T-helper 2 cell treated with Interferon-gamma antibody and Interleukin-4, amounts not matched to agents 5 μg/mL and 100 μg/mL, for 36 hours (primary cell): ENCODE data around the gene CPED1.

Source experiments
- DNase-seq: peaks from one replicate; pipeline ENCODE4 v3.0.0; 2021; ENCODE audit warnings: low spot score
- H3K27ac Mint-ChIP-seq: one replicate; pipeline ENCODE4 v1.8.0; 2021; ENCODE audit warnings: mild to moderate bottlenecking, mixed read lengths
- H3K27me3 Mint-ChIP-seq: one replicate; pipeline ENCODE4 v1.8.0; 2021; ENCODE audit warnings: low read depth, mixed read lengths
- H3K36me3 Mint-ChIP-seq: one replicate; pipeline ENCODE4 v1.8.0; 2021; ENCODE audit warnings: low read depth, mixed read lengths
- H3K4me1 Mint-ChIP-seq: one replicate; pipeline ENCODE4 v1.8.0; 2021; ENCODE audit warnings: low read depth, mixed read lengths
- H3K4me3 Mint-ChIP-seq: one replicate; pipeline ENCODE4 v1.8.0; 2022; ENCODE audit warnings: mild to moderate bottlenecking, moderate library complexity, mixed read lengths
- H3K9me3 Mint-ChIP-seq: one replicate; pipeline ENCODE4 v1.8.0; 2021; ENCODE audit warnings: mixed read lengths

The CPED1 gene

GRCh38 chr7:120987280-120987679 lies 1.2 kb upstream of the CPED1 start:
- H3K4me3 Mint-ChIP-seq: no peak overlapping the region
- H3K27ac Mint-ChIP-seq: no peak overlapping the region

GRCh38 chr7:120987683-120988590 lies 574 bp upstream of the CPED1 start:
- Mint-ChIP-seq H3K27me3 (peaks cover 59% of the 10 kb centered on the region), H3K4me1 (peaks cover 23% of the 10 kb centered on the region), H3K27ac (no peak overlapping the region), H3K36me3 (no peaks in the 10 kb centered on the region), H3K9me3 (no peaks in the 10 kb centered on the region), H3K4me3 (peak overlapping the region; percentile 82)
- peak; percentile 83 for DNase-seq

More at GRCh38 chr7:120987280-120987679, 1.2 kb upstream of the CPED1 start:
- H3K27me3 Mint-ChIP-seq: peaks cover 56% of the 10 kb centered on the region
- DNase-seq: no peak
- peaks cover 27% of the 10 kb centered on the region for H3K4me1 Mint-ChIP-seq
- no peaks in the 10 kb centered on the region for H3K36me3 Mint-ChIP-seq
- H3K9me3 Mint-ChIP-seq: no peaks in the 10 kb centered on the region

- DNase-seq: no peak
- Mint-ChIP-seq H3K4me3 (peak overlapping the region; percentile 82), H3K27ac (no peak overlapping the region), H3K27me3 (peaks cover 68% of the 10 kb centered on the region), H3K4me1 (peaks cover 20% of the 10 kb centered on the region), H3K36me3 (no peaks in the 10 kb centered on the region), H3K9me3 (no peaks in the 10 kb centered on the region)
These were observed 1.0 kb downstream of the CPED1 start for GRCh38 chr7:120989257-120990220.

- H3K27me3 Mint-ChIP-seq: peaks cover 72% of the 10 kb centered on the region
- no peak overlapping the region for H3K27ac Mint-ChIP-seq
- no peak for DNase-seq
- H3K4me1 Mint-ChIP-seq: peaks cover 19% of the 10 kb centered on the region
- no peak overlapping the region for H3K4me3 Mint-ChIP-seq
- H3K36me3 Mint-ChIP-seq: no peaks in the 10 kb centered on the region
- H3K9me3 Mint-ChIP-seq: no peaks in the 10 kb centered on the region
These were observed 2.1 kb downstream of the CPED1 start for GRCh38 chr7:120990468-120991118.

- peaks cover 74% of the 10 kb centered on the region for H3K27me3 Mint-ChIP-seq
- no peaks in the 10 kb centered on the region for H3K36me3 Mint-ChIP-seq
These were observed 2.6 kb downstream of the CPED1 start for GRCh38 chr7:120991161-120991560.

GRCh38 chr7:120991581-120991980 lies 3.1 kb downstream of the CPED1 start:
- Mint-ChIP-seq H3K36me3 (no peaks in the 10 kb centered on the region), H3K27ac (no peak overlapping the region), H3K9me3 (no peaks in the 10 kb centered on the region), H3K4me1 (peaks cover 19% of the 10 kb centered on the region), H3K27me3 (peaks cover 73% of the 10 kb centered on the region), H3K4me3 (no peak overlapping the region)
- DNase-seq: no peak

More at GRCh38 chr7:120991161-120991560, 2.6 kb downstream of the CPED1 start:
- Mint-ChIP-seq H3K27ac (no peak overlapping the region), H3K4me1 (peaks cover 19% of the 10 kb centered on the region), H3K4me3 (no peak overlapping the region), H3K9me3 (no peaks in the 10 kb centered on the region)
- DNase-seq: no peak

- DNase-seq: no peak
- Mint-ChIP-seq H3K4me1 (peaks cover 18% of the 10 kb centered on the region), H3K9me3 (no peaks in the 10 kb centered on the region), H3K27me3 (peaks cover 71% of the 10 kb centered on the region), H3K4me3 (no peak overlapping the region), H3K36me3 (no peaks in the 10 kb centered on the region), H3K27ac (no peak overlapping the region)
These were observed 3.9 kb downstream of the CPED1 start for GRCh38 chr7:120992272-120992964.

- H3K36me3 Mint-ChIP-seq: no peaks in the 10 kb centered on the region
- H3K9me3 Mint-ChIP-seq: no peaks in the 10 kb centered on the region
- peaks cover 12% of the 10 kb centered on the region for H3K4me1 Mint-ChIP-seq
- H3K4me3 Mint-ChIP-seq: no peak overlapping the region
- H3K27ac Mint-ChIP-seq: no peak overlapping the region
- DNase-seq: no peak
- peaks cover 65% of the 10 kb centered on the region for H3K27me3 Mint-ChIP-seq
These were observed 4.5 kb downstream of the CPED1 start for GRCh38 chr7:120992965-120993494.

- H3K27ac Mint-ChIP-seq: no peak overlapping the region
These were observed 5.2 kb downstream of the CPED1 start for GRCh38 chr7:120993553-120994191.

GRCh38 chr7:120994512-120995410 lies 6.2 kb downstream of the CPED1 start:
- Mint-ChIP-seq H3K27me3 (peaks cover 56% of the 10 kb centered on the region), H3K36me3 (no peaks in the 10 kb centered on the region), H3K4me1 (peaks cover 5% of the 10 kb centered on the region), H3K9me3 (no peaks in the 10 kb centered on the region), H3K27ac (no peak overlapping the region), H3K4me3 (no peak overlapping the region)
- no peak for DNase-seq

More at GRCh38 chr7:120993553-120994191, 5.2 kb downstream of the CPED1 start:
- Mint-ChIP-seq H3K36me3 (no peaks in the 10 kb centered on the region), H3K27me3 (peaks cover 62% of the 10 kb centered on the region), H3K4me3 (no peak overlapping the region), H3K9me3 (no peaks in the 10 kb centered on the region), H3K4me1 (peaks cover 7% of the 10 kb centered on the region)
- no peak for DNase-seq

GRCh38 chr7:120995654-120996053 lies 7.1 kb downstream of the CPED1 start:
- DNase-seq: no peak
- H3K27me3 Mint-ChIP-seq: peaks cover 54% of the 10 kb centered on the region
- no peak overlapping the region for H3K27ac Mint-ChIP-seq

More at GRCh38 chr7:120995654-120996053, 7.1 kb downstream of the CPED1 start:
- Mint-ChIP-seq H3K4me3 (no peak overlapping the region), H3K36me3 (no peaks in the 10 kb centered on the region), H3K4me1 (peaks cover 9% of the 10 kb centered on the region), H3K9me3 (no peaks in the 10 kb centered on the region)
